PFSK-1 (cell line): ENCODE measurements around the gene SLC2A8.

Experiments
- FOXP2 ChIP-seq: optimal IDR thresholded peaks from 2 replicates; pipeline ENCODE3; 2011; ENCODE audit warnings: borderline replicate concordance, control low read depth, inconsistent platforms; ENCODE audit not compliant: insufficient read depth; ENCODE audit errors: extremely low read length, extremely low read depth
- POLR2AphosphoS5 ChIP-seq: IDR thresholded peaks from 2 replicates; pipeline ENCODE4 v1.6.1; 2012; ENCODE audit warnings: low read depth, mild to moderate bottlenecking, control low read depth, low read length, moderate library complexity
- SIN3A ChIP-seq: IDR thresholded peaks from 2 replicates; pipeline ENCODE4 v1.6.1; 2012; ENCODE audit warnings: mild to moderate bottlenecking, low read length, moderate library complexity, borderline replicate concordance; ENCODE audit not compliant: insufficient read depth
- TAF1 ChIP-seq: IDR thresholded peaks from 2 replicates; pipeline ENCODE4 v1.6.1; 2012; ENCODE audit warnings: low read length, control low read depth, borderline replicate concordance; ENCODE audit not compliant: insufficient read depth
- TF ChIP-seq, protein P1 (sequence below), 2 experiments: IDR thresholded peaks; 2 replicates each; pipeline versions ENCODE4 v1.6.1 to v1.8.0; 2011 to 2012; ENCODE audit warnings: low read depth in 2 of 2, low read length in 2 of 2, control low read depth in 1 of 2, inconsistent platforms in 1 of 2, mild to moderate bottlenecking in 1 of 2, moderate library complexity in 1 of 2; ENCODE audit not compliant: insufficient read depth in 1 of 2

DNA sequence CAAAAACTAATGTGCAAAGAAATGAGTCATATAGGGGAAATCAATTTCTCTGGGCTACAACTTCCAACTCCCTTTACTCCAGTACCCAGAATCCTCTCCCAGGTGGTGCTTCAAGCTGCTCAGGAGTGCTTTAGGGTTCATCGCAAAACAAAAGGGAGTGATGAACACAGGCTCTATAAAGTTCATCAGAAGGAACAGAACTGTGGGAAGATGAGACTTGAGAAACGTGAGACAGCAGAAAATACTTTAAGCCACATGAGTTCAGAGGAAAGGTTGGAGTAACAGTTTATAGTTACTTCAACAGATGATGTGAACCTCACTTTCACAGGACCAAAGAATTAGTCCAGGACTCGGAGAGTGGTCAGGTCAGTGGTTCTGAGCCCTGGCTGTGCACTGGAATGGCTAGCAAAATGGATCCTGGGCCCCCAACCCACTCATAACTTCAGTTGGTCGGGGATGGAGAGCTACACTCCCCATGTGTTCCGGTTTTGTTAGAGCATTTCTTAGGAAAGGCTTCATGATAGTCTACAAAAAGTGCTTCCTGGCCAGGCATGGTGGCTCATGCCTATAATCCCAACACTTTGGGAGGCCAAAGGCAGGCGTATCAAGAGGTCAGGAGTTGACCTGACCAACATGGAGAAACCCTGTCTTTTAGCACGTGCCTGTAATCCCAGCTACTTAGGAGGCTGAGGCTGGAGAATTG is 49.9 kb downstream of the SLC2A8 start:
- TF ChIP-seq SIN3A (no peak), POLR2AphosphoS5 (0 out of 2 replicates have a peak, but pooled peaks have one; percentile 8), FOXP2 (no peak), TAF1 (peak; percentile 20; the same call in 1 of the 2 replicates)
- TF ChIP-seq, protein P1, sequence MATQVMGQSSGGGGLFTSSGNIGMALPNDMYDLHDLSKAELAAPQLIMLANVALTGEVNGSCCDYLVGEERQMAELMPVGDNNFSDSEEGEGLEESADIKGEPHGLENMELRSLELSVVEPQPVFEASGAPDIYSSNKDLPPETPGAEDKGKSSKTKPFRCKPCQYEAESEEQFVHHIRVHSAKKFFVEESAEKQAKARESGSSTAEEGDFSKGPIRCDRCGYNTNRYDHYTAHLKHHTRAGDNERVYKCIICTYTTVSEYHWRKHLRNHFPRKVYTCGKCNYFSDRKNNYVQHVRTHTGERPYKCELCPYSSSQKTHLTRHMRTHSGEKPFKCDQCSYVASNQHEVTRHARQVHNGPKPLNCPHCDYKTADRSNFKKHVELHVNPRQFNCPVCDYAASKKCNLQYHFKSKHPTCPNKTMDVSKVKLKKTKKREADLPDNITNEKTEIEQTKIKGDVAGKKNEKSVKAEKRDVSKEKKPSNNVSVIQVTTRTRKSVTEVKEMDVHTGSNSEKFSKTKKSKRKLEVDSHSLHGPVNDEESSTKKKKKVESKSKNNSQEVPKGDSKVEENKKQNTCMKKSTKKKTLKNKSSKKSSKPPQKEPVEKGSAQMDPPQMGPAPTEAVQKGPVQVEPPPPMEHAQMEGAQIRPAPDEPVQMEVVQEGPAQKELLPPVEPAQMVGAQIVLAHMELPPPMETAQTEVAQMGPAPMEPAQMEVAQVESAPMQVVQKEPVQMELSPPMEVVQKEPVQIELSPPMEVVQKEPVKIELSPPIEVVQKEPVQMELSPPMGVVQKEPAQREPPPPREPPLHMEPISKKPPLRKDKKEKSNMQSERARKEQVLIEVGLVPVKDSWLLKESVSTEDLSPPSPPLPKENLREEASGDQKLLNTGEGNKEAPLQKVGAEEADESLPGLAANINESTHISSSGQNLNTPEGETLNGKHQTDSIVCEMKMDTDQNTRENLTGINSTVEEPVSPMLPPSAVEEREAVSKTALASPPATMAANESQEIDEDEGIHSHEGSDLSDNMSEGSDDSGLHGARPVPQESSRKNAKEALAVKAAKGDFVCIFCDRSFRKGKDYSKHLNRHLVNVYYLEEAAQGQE (IDR thresholded peaks at IDR 0.05; ENCODE audit: insufficient read depth in 1 of 2, low read depth in 2 of 2, low read length in 2 of 2) = no peak
